HG03439 (cell line): ENCODE data around the gene SIGLEC11.
"Not testable (repeated sequence)": the region's sequence is repeated elsewhere in the genome, so short reads cannot be mapped to it uniquely, and the experiment has no call there.

ENCODE experiments used
- ATAC-seq: cut with Tn5 transposase; IDR thresholded peaks from one replicate; pipeline ENCODE4 v1.9.1; 2021; ENCODE audit warnings: mild to moderate bottlenecking, moderate library complexity; ENCODE audit not compliant: unreplicated experiment

Gene SIGLEC11

DNA sequence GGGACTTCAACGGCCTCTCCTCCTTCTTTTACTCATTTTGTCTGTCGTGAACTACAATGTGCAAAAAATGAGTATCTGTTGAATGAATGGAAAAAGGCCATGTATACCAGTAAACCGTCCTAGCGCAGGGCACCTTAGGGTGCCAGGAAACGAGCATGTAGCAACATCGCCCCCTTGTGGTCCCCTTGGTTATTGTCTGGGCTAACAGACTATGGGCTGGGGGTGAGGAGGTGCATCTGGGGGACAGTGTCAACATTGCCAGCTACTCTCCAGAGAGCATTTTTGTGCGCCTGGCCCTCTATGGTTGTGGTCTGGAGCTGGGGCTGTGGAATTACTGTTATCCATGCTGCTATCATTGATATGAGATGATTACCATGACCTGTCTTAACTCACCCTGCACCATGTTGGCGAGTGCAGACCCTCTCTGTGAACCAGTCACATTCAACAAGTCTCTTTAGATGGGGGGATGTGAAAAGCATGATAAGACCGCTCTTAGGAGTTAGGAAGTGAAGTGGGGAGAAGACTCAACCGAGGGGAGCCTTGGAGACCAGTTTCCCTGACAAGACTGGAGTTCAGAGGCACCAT, 22.8 kb upstream of the SIGLEC11 start:
- no peak for ATAC-seq

DNA sequence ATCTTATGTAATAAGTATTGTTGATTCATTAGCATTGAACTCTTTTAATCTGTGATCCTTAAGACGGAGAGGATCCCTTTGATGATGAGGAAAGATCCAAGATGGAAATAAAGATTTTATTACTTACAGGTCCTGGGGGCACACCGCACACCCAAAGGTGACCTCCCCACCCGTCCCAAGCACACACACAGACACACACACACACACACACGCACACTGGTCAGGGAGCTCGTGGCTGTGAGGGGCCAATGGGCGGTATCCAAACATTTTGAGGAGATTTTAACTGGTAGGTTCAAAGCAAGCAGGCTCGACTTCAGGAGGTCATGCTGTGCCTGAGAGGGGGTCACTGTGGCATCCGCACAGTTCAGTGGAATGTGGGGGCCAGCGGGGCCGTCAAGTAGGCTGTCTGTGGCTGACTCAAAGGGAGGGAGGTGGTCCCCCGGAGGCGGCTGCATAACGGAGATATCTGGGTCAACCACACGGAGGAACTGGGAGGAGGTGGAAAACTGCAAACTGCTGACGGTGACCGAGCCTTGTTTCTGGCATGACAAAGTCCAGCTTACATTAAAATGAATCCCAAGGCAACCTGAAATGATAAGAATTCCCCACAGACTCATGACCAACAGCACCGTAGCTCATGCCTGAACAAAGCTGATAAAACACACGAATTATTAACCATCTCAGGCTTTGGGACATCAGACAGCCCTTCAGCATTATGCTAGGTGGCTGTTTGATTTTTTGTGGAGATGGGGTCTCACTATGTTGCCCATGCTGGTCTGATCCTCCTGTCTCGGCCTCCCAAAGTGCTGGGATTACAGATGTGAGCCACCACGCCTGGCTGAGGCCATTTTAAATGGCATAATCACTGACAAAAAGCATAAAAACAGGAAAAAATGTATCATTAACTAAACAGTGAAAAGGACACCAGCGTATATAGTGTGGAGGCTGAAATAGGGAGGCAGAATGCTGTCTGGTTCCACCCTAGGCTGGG, 20.9 kb upstream of the SIGLEC11 start:
- no peak for ATAC-seq

DNA sequence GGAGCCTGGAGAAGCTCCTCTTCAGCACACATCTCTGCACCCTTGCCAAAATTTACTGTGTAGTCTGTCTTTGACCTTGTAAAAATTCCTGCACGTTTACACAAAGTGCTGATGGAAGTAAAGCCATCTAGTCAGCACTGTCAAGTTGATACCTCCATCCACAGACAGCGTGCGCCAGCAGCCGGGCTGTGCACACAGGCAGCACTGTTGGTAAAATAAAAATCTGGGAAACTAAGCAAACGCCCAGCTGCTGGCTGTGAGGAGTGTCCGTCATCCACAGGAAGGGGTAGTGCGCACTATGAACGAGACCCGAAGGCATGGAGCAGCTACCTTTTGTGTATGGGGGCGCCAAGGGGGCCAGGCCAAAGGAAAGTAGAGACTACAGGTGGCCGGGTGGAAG, 17.4 kb upstream of the SIGLEC11 start:
- no peak for ATAC-seq

DNA sequence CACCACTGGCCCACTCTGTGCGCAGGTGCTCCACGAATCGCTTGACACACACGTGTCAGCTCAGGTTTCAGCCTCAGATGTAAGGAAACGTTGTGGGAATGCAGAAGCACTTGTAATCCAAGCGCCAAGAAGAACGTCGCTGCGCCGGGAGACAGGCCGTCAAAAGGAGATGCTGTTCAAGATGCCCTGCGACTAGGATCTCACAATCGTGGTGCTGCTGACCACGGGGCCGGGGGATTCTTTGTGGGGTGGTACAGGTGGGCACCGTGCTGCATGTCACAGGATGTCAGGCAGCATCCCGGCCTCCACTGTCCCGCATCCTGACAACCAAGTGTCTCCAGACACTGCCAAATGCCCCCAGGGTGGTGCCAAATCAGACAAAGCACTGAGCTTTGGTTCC, 16.9 kb upstream of the SIGLEC11 start:
- no peak for ATAC-seq

DNA sequence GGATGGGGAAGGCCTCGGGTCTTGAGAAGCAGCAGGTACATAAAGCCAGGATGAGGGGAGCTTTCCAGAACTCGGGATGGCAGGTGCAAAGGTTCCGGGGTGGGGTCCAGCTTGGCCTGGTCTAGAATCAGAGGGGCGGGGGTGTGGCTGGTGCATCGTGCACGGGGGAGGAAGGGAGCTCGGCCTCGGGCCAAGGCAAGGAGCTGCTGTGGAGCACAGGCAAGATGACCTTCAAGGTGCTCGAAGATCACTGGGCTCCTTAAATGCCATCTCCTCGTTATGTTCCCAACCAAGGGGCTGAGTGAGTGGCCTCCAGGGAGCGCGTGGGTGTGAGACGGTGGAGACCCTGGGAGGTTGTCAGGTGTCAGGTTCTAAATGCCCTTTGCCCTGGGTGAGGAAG, 16.1 kb upstream of the SIGLEC11 start:
- no peak for ATAC-seq

DNA sequence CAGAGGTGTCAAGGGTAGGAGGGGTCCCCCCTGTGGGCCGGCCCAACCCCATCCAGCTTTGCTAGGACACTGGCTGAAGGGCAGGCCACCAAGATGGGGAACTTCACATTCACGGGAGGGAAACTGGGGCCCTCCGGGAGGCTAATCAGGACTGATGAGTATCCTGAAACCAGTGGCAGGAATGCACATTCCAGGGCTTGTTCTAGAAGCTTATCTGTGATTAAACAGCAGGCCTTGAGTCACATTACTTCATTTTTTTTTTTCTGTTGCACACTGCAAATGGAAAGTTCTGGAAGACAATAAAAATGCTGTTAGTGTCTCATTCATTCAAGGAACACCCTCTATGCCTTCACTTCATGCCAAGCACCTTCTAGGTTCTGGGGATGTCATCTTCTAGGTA, 15.5 kb upstream of the SIGLEC11 start:
- no peak for ATAC-seq

DNA sequence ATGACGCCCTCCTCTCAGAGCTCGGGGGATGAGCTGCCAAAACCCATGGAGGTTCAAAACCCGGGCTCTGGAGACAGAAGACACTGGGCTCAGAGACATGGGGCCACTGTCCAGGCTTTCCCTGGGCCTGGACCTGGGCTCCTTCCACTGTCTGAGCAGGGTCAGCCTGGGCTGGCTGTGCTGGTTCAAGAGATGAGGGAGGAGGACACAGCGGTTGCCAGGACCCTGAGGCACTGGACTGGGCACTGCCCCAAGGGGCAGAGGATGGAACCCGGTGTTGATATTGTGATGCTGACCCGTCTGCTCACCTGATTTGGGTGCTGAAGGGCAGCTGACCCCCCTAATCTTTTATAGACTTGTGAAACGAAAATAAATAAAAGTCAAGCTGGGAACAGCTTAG, 14.1 kb upstream of the SIGLEC11 start:
- no peak for ATAC-seq

DNA sequence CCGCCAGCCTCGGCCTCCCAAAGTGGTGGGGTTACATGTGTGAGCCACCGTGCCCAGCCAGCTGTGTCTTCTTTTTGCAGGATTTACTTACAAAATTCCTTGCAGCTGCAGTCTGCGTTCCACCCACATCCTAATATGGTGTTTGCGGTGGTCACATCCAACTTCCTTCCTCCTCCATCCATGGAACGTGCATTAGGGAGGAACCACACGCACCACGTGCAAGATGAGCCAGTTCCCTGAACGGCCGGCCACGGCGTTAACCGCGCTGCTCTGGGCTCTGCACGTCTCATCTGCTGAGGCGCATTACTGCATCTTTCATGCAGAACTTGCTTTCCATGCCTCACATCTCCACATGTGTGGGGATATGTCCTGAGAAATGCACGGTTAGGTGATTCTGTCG, 13.0 kb upstream of the SIGLEC11 start:
- no peak for ATAC-seq

DNA sequence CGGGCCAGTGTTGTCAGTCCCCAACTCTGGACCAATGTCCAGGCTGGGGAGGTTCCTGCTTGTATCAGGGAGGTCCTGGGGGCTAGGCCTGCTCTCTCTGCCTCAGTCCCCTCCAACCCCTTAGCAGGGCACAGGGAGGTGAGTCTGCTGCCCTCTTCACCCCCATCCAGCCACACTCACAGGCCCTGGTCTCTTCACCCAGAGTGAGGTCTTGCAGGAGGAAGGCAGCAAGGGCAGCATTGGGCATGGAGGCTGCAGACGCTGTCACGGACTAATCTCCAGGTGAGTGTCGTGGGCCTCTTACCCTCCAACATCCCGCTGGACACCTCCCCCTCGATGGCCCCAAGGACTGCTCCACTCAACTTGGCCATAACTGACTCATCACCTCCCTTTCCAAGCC, 11.9 kb upstream of the SIGLEC11 start:
- ATAC-seq, result no peak

DNA sequence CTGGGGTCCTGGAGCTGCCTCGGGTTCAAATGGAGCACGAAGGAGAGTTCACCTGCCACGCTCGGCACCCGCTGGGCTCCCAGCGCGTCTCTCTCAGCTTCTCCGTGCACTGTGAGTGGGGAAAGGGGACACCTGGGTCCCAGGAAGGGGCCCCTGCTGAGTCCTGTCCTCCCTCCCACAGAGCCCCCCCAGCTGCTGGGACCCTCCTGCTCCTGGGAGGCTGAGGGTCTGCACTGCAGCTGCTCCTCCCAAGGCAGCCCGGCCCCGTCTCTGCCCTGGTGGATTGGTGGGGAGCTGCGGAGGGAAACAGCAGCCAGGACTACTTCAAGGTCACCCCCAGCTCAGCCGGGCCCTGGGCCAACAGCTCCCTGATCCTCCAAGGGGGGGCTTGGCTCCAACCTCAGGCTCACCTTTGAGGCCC, 11.0 kb upstream of the SIGLEC11 start:
- ATAC-seq, result no peak

DNA sequence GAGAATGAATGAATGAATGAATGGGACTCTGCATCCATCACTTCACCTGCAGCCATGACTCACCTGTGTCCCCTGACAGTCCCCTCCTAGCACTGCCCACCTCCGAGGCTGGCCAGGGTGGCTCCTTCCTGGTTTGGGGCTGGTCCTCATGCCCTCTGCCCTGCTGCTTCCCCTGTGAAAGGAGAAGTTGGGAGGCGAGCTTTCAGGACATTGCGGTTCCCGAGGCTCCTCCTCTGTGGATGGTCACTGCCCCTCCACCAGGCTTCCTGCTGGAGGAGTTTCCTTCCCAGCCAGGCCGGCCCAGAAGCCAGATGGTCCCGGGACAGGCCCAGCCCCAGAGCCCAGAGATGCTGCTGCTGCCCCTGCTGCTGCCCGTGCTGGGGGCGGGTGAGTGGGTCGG, 8.4 kb upstream of the SIGLEC11 start:
- not testable (repeated sequence) for ATAC-seq

DNA sequence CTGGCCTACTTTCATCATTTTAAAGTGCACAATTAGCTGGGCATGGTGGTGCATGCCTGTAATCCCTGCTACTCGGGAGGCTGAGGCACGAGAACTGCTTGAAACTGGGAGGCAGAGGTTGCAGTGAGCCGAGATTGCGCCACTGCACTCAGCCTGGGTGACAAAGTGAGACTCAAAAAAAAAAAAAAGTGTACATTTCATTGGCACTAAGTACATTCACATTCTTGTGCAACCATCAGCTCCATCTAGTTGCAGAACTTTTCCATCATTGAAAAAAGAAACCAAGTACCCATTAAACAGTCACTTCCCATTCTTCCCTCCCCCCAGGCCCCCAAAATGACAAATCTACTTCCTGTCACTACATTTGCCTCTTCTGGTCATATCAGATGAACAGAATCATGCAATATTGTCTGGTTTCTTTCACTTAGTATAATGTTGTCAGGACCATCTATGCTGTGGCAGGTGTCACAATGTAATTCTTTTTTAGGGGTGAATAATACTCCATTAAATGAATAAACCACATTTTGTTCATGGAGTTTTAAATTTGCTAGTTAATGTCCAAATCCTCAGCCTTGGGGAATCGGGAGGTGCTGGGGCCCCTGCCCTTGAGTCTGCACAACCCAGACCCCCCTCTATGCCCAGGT, 7.4 kb upstream of the SIGLEC11 start:
- no peak for ATAC-seq

DNA sequence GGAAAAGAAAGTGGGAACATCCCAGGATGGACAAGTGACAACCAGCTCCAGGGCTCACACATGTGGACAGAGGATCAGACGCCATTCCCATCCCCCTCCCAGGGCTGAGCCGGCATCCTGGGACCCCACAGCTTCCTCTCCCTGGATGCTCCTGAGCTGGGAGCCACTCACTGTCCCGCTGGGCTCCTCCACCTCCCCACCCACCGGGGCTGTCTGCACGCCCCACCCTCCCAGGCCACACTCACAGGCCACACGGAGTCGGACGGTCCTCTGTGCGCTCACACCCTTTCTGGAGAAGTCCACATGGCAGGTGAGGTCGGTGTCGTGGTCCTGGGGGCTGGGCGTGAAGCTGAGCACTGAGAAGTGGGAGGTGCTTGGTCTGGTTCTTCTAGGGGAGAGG, 1.1 kb downstream of the SIGLEC11 start:
- not testable (repeated sequence) for ATAC-seq

DNA sequence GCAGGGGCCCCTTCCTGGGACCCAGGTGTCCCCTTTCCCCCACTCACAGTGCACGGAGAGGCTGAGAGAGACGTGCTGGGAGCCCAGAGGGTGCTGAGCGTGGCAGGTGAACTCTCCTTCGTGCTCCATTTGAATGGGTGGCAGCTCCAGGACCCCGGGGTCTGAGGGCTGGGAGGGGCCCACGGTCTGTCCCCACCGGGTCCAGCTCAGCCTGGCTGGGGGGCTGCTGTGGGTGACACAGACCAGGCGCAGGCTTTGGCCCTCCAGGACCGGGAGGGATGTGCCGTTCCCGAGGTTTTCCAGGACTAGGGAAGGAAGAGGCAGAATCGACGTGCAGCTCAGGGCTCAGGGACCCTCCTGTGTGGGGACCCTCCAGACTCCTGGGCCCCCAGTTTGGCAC, 2.4 kb downstream of the SIGLEC11 start:
- ATAC-seq, result not testable (repeated sequence)

DNA sequence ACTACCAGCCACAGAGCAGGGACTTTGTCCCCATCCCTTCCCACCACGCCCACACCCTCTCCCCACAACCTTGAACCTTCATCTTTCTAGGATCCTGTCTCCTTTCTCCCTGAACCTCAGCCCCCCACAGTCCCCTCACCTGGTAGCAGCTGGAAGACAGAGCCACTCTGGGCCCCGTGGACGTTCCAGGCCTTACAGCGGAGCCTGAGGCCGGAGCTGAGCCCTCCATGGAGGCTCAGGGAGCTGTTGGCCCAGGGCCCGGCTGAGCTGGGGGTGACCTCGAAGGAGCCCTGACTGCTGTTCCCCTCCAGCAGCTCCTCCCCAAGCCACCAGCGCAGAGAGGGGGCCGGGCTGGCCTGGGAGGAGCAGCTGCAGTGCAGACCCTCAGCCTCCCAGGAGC, 2.8 kb downstream of the SIGLEC11 start:
- not testable (repeated sequence) for ATAC-seq

DNA sequence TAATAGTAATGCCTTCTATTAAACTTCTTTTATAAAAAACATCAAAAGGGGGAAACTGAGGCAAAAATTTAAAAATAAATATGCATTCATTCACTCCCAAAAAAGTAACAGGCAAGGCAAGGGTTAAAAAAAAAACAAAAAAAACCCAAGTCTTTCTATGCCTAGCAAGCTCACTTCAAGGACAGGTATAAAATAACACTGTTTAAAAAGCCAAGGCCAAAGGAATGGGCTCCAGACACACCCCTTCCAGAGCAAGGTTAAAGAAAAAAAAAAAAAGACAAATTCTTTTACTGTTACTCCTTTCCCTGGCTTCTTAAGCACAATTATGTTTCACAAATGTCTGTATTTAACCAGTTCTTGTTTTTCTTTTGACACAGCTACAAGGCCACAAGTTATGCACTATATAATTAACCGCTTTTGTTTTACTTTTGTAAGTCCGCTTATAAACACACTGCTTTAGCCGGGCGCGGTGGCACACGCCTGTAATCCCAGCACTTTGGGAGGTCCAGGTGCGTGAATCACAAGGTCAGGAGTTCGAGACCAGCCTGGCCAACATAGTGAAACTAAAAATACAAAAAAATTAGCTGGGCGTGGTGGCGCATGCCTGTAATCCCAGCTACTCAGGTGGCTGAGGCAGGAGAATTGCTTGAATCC, 3.6 kb downstream of the SIGLEC11 start:
- ATAC-seq, result no peak

DNA sequence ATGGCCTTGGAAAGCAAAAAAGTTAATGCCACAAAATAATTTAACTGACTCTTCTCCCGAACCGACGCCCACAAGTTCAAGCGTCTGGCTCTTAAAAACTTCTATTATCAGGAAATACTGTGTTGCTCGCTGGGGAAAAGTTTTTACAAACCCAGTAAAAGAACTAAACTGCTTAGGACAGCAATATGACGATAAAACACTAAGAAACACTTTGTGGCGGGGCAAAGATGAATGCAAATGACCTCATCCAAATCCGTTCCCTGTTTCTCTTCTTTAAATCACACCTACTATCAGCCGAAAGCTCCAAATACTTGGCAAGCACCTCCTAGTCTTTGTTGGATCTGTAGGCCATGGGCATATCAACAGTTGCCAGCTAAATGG, 4.9 kb downstream of the SIGLEC11 start:
- no peak for ATAC-seq

DNA sequence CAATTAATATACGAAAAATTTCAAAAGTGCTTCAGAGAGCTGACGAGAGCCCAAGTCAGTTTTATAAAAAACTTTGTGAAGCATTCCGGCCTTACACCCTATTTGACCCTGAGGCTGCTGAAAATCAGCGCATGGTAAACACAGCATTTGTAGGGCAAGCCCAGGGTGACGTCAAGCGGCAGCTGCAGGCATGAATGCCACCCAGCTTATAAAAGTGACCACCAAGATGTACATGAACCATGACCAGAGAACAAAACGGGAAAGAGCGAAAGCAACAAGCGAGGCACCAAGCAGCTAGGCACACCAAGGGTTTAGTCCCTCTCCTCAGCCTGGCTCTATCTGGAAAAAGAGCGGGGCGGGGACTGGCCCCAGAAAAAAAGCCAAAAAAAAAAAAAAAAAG, 6.0 kb downstream of the SIGLEC11 start:
- ATAC-seq, result no peak

DNA sequence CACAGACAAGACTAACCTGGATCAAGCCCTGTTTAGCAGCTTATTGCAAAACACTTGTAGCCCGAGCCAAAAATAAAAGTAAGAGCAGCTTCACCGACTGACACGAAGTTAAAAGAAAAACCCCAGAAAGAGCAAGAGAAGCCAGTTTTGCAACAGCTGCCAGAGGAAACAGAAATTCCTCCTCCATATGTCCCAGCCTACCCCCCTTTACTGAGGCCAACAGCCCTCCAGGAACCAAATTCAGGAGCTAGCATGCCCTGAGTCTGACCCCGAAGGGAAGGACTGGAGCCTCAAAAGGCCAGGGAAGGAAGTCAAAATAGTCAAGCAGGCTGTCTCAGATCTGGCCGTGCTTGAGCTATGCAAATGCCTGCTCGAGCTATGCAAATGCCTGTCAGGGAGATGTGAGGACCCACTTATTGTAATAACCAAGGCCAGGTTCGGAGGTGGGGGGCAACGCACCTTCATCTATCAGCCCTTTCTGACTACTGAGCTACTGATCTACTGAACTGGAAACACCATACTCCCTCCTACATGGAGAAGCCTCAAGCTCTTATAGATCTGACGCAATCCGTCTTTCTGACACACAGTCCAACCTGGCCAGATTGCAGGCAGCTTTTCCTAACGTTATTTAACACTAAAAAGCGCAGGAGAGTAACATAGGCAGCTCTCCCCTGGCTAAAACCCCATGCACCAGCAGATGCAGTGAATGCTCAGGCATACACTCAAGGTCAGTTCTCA, 6.7 kb downstream of the SIGLEC11 start:
- ATAC-seq, result no peak

DNA sequence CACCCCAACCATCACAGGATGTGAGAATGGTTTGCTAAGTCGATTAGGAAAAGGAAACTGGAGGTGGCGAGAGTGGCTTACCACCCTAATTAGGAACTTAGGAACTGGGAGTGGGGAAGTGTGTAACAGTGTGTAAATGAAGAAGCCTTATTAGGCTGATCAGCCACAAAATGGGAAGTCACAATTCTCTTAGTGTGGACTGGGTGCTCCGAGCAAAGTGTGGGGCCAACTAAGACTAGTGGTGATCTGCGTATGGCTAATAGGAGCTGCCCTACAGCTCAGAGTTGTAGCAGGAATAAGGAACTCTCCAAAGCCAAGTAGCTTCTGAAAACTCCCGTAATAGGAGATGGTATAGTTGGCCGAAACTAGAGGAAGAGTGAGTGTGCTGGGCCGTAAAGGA, 7.6 kb downstream of the SIGLEC11 start:
- ATAC-seq, result no peak

DNA sequence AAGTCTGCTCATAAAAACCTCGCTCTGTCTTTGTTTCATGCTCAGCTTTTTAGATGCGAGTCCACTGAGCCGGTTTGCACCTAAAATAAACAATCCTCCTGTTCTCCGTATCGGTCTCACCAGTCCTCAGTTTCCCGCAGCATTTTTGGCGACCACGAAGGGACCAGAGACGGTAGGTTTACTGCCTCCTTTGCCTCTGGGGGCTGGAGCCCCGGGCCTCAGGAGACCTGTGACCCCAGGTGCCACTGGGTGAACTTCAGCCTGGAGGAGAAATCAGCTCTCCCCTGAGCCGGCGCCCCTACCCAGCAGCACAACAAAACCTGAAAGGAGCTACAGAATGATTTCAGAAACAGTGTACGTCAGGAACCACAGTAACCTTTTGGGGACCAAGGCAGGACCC, 8.1 kb downstream of the SIGLEC11 start:
- ATAC-seq, result no peak
